ENCODE data around the gene SLMAP. TPM values are rescaled to one million over a fixed set of nuclear protein-coding genes. Genes with fewer than 3 reads are reported as not detected.

Gene SLMAP
- total and polyA plus RNA-seq, 2 donors from 2014 or later = 22.0 to 86.1 TPM

GRCh38 chr3:57948080-57948671, 192.1 kb downstream of the SLMAP start:
- FAIRE-seq (no peak), DNase-seq (no peak)
- H3K27me3 ChIP-seq (ENCODE audit: control insufficient read depth, insufficient read depth, low read length) = no peaks in the 10 kb centered on the region
- H3K9ac ChIP-seq (ENCODE audit: low read length in 3 of 3) = no peak overlapping the region
- no peak for TF ChIP-seq CTCF (IDR thresholded peaks at IDR 0.05; ENCODE audit: borderline replicate concordance, extremely low read depth, insufficient read depth)
- no peak overlapping the region for H3K4me3 ChIP-seq (ENCODE audit: low read length in 3 of 3)
- H3K36me3 ChIP-seq (ENCODE audit: control insufficient read depth in 2 of 3, insufficient read depth in 3 of 3, low read length in 3 of 3) = no peaks in the 10 kb centered on the region
- no peak overlapping the region for H3K27ac ChIP-seq (ENCODE audit: low read depth in 2 of 2, low read length in 2 of 2)
- intact Hi-C loops (cut with DNase I) = no loop called here
- H3K9me3 ChIP-seq (ENCODE audit: control insufficient read depth in 2 of 3, insufficient read depth in 1 of 3, low read length in 3 of 3) = no peaks in the 10 kb centered on the region
- H3K4me1 ChIP-seq (ENCODE audit: control insufficient read depth in 2 of 3, insufficient read depth in 2 of 3, low read depth in 1 of 3, low read length in 3 of 3) = peaks cover 4 to 41% (median 27%) of the 10 kb centered on the region in 3 donors

GRCh38 chr3:57948781-57949242, 192.7 kb downstream of the SLMAP start:
- H3K4me1 ChIP-seq (ENCODE audit: control insufficient read depth in 2 of 3, insufficient read depth in 2 of 3, low read depth in 1 of 3, low read length in 3 of 3) = peaks cover 4 to 34% (median 24%) of the 10 kb centered on the region in 3 donors
- no peak for TF ChIP-seq CTCF (IDR thresholded peaks at IDR 0.05; ENCODE audit: borderline replicate concordance, extremely low read depth, insufficient read depth)
- no peaks in the 10 kb centered on the region for H3K36me3 ChIP-seq (ENCODE audit: control insufficient read depth in 2 of 3, insufficient read depth in 3 of 3, low read length in 3 of 3)
- intact Hi-C loops (cut with DNase I) = no loop called here
- DNase-seq = peak in 1 of 5 donors; percentile 39
- H3K27ac ChIP-seq (ENCODE audit: low read depth in 2 of 2, low read length in 2 of 2) = peak overlapping the region in 1 of 2 donors; percentile 32
- no peaks in the 10 kb centered on the region for H3K27me3 ChIP-seq (ENCODE audit: control insufficient read depth, insufficient read depth, low read length)
- no peak for FAIRE-seq
- no peak overlapping the region for H3K4me3 ChIP-seq (ENCODE audit: low read length in 3 of 3)
- no peaks in the 10 kb centered on the region for H3K9me3 ChIP-seq (ENCODE audit: control insufficient read depth in 2 of 3, insufficient read depth in 1 of 3, low read length in 3 of 3)
- no peak overlapping the region for H3K9ac ChIP-seq (ENCODE audit: low read length in 3 of 3)

- Histone ChIP-seq H3K4me1 (ENCODE audit: control insufficient read depth in 2 of 3, insufficient read depth in 2 of 3, low read depth in 1 of 3, low read length in 3 of 3) (peaks cover 4 to 29% (median 23%) of the 10 kb centered on the region in 3 donors), H3K9me3 (ENCODE audit: control insufficient read depth in 2 of 3, insufficient read depth in 1 of 3, low read length in 3 of 3) (no peaks in the 10 kb centered on the region), H3K4me3 (ENCODE audit: low read length in 3 of 3) (no peak overlapping the region), H3K27me3 (ENCODE audit: control insufficient read depth, insufficient read depth, low read length) (no peaks in the 10 kb centered on the region), H3K27ac (ENCODE audit: low read depth in 2 of 2, low read length in 2 of 2) (peak overlapping the region in 1 of 2 donors; percentile 32), H3K36me3 (ENCODE audit: control insufficient read depth in 2 of 3, insufficient read depth in 3 of 3, low read length in 3 of 3) (no peaks in the 10 kb centered on the region), H3K9ac (ENCODE audit: low read length in 3 of 3) (no peak overlapping the region)
- TF ChIP-seq CTCF (IDR thresholded peaks at IDR 0.05; ENCODE audit: borderline replicate concordance, extremely low read depth, insufficient read depth) = no peak
- FAIRE-seq = no peak
- intact Hi-C loops (cut with DNase I) = no loop called here
- peak in 1 of 5 donors; percentile 29 for DNase-seq
Measured at GRCh38 chr3:57949344-57949743, 193.2 kb downstream of the SLMAP start.

Data from kidney (tissue), 14 donors.